OCI-LY7 (cell line): ENCODE results near the gene KRT28.

ENCODE experiments used
- CTCF ChIP-seq: fragments of 200-600 bp; sonication (generic); conservative IDR thresholded peaks from 2 replicates; pipeline ENCODE4 v1.5.1; 2014; ENCODE audit warnings: mild to moderate bottlenecking, antibody characterized with exemption, low read length, moderate library complexity, mixed read lengths
- EZH2phosphoT487 ChIP-seq: fragments of 200-600 bp; sonication (generic); IDR thresholded peaks from 2 replicates; pipeline ENCODE4 v1.6.1; 2018; ENCODE audit warnings: low read depth, borderline replicate concordance, mild to moderate bottlenecking, mixed run types, antibody characterized with exemption, low read length, moderate library complexity, mixed read lengths

- TF ChIP-seq CTCF: no peak
- no peak for TF ChIP-seq EZH2phosphoT487
Measured at GRCh38 chr17:40755231-40755630, 44.5 kb downstream of the KRT28 start, which contains the start of gene KRT25.
